HEK293 (cell line): ENCODE results near the gene TLL2.
A peak's percentile ranks its signal among the peaks of the same experiment; 100 is the strongest.

ENCODE experiments used
- CTCF ChIA-PET: fragments of 350-600 bp; formaldehyde crosslinking; extraction: SDS; loops from one replicate; lab custom pipeline; 2021; ENCODE audit warnings: antibody characterized with exemption; lab: Yijun Ruan, JAX
- POLR2A ChIA-PET: fragments of 300-600 bp; formaldehyde crosslinking; extraction: SDS; loops from one replicate; lab custom pipeline; 2020; ENCODE audit warnings: antibody characterized with exemption, inconsistent platforms; lab: Yijun Ruan, JAX
- H3K27ac ChIP-seq: fragments of 200-500 bp; sonication (Bioruptor generic); 2 replicates; pipeline ENCODE4 v1.5.1; 2014; ENCODE audit warnings: low read depth, low read length, control low read depth, inconsistent platforms; ENCODE audit errors: extremely low read depth
- H3K36me3 ChIP-seq, 2 experiments: fragments of 200-500 bp in 1 of 2; sonication (Bioruptor generic) in 1 of 2; 1 replicate in 1 of 2; 2 replicates in 1 of 2; pipeline ENCODE4 v1.5.1; 2014 to 2017; ENCODE audit warnings: inconsistent platforms in 2 of 2, low read length in 2 of 2; ENCODE audit not compliant: control insufficient read depth in 2 of 2, insufficient read depth in 1 of 2
- H3K4me1 ChIP-seq: fragments of 200-500 bp; sonication (Bioruptor generic); 2 replicates; pipeline ENCODE4 v1.5.1; 2014; ENCODE audit warnings: mild to moderate bottlenecking, low read length, inconsistent platforms; ENCODE audit not compliant: control insufficient read depth, insufficient read depth
- H3K4me3 ChIP-seq: 2 replicates; pipeline ENCODE4 v1.5.1; 2011; ENCODE audit warnings: low read depth, mild to moderate bottlenecking, control low read depth, low read length, moderate library complexity
- H3K9me3 ChIP-seq: fragments of 200-500 bp; sonication (Bioruptor generic); 2 replicates; pipeline ENCODE4 v1.5.1; 2014; ENCODE audit warnings: low read depth, low read length, inconsistent platforms; ENCODE audit not compliant: control insufficient read depth, insufficient read depth
- IKZF3 ChIP-seq: fragments of 450-650 bp; IDR thresholded peaks from 2 replicates; pipeline ENCODE4 v1.5.0; 2018; ENCODE audit warnings: missing biosample characterization, mild to moderate bottlenecking, missing genetic modification characterization, moderate library complexity
- RBAK ChIP-seq: fragments of 450-650 bp; formaldehyde crosslinking; IDR thresholded peaks from 2 replicates; pipeline ENCODE4 v1.5.1; 2016; ENCODE audit warnings: missing biosample characterization, missing genetic modification characterization
- SP7 ChIP-seq: fragments of 450-650 bp; formaldehyde crosslinking; IDR thresholded peaks from 2 replicates; pipeline ENCODE4 v1.5.1; 2016; ENCODE audit warnings: missing biosample characterization, missing genetic modification characterization
- ZBTB48 ChIP-seq: fragments of 450-650 bp; formaldehyde crosslinking; IDR thresholded peaks from 2 replicates; pipeline ENCODE4 v1.5.1; 2016; ENCODE audit warnings: missing biosample characterization, missing genetic modification characterization
- ZFHX2 ChIP-seq: fragments of 450-650 bp; formaldehyde crosslinking; conservative IDR thresholded peaks from 2 replicates; pipeline ENCODE4 v1.5.1; 2016; ENCODE audit warnings: missing biosample characterization, missing genetic modification characterization
- ZNF157 ChIP-seq: fragments of 450-650 bp; formaldehyde crosslinking; IDR thresholded peaks from 2 replicates; pipeline ENCODE4 v1.5.1; 2016; ENCODE audit warnings: missing biosample characterization, missing genetic modification characterization
- ZNF654 ChIP-seq: fragments of 450-650 bp; formaldehyde crosslinking; IDR thresholded peaks from 2 replicates; pipeline ENCODE4 v1.5.1; 2016; ENCODE audit warnings: low read depth, missing biosample characterization, missing genetic modification characterization
- ZNF664 ChIP-seq: fragments of 450-650 bp; formaldehyde crosslinking; IDR thresholded peaks from 2 replicates; pipeline ENCODE4 v1.5.1; 2016; ENCODE audit warnings: missing biosample characterization, missing genetic modification characterization
- ZNF670 ChIP-seq: fragments of 450-650 bp; formaldehyde crosslinking; IDR thresholded peaks from 2 replicates; pipeline ENCODE4 v1.5.1; 2016; ENCODE audit warnings: missing biosample characterization, missing genetic modification characterization, low read depth
- ZNF747 ChIP-seq: fragments of 450-650 bp; formaldehyde crosslinking; IDR thresholded peaks from 2 replicates; pipeline ENCODE4 v1.5.1; 2016; ENCODE audit warnings: missing biosample characterization, missing genetic modification characterization
- TF ChIP-seq, protein P1 (sequence below): fragments of 450-650 bp; formaldehyde crosslinking; IDR thresholded peaks from 2 replicates; pipeline ENCODE4 v1.5.1; 2016; ENCODE audit warnings: missing biosample characterization, missing genetic modification characterization
- TF ChIP-seq, protein P2 (sequence below): fragments of 450-650 bp; formaldehyde crosslinking; IDR thresholded peaks from 2 replicates; pipeline ENCODE4 v1.5.1; 2016; ENCODE audit warnings: missing biosample characterization, missing genetic modification characterization
- TF ChIP-seq, protein P3 (sequence below): fragments of 450-650 bp; formaldehyde crosslinking; IDR thresholded peaks from 2 replicates; pipeline ENCODE4 v1.5.1; 2017; ENCODE audit warnings: missing biosample characterization, missing genetic modification characterization
- TF ChIP-seq, protein P4 (sequence below): fragments of 450-650 bp; formaldehyde crosslinking; IDR thresholded peaks from 2 replicates; pipeline ENCODE4 v1.5.1; 2016; ENCODE audit warnings: missing biosample characterization, missing genetic modification characterization

TLL2 gene

DNA sequence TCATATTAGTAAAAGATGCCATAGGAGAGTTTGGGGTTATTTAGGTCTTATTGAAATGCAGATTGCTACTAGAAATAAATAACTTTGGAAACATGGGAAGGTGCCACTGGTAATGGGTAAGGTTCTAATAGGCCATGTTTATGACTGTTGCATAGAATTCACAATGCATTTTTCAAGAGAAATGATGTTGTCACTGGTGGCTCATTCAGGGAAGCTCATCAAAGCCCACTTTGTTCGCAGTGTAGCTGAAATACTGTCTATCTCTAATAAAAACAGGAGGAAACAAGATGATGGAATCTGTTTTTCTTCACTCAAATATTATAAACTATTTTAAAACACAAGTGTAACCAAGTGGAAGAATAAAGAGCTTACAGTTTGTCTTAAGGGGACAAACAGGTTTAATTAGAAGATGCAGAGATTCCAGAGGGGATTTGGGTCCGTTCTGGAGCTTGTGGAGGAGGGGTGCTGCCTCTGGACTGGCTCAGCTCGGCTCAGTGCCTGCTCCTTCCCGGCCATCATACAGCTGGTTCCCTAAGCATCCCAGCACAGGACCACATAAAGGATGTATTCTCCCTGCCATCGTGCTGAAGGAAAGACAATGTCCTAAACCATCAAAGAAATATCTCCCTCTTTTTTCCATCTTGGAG is 175.3 kb downstream of the TLL2 start:
- CTCF ChIA-PET: interaction anchor here (0.6 to 5.9 kb wide), 18 partner anchors 8 to 700 kb away, joined by 3 to 48 read pairs (median 4); no protein-coding TSS in a partner anchor
- Histone ChIP-seq H3K4me1 (no peaks in the 10 kb centered on the region), H3K27ac (no peak overlapping the region)
- TF ChIP-seq, protein P1, sequence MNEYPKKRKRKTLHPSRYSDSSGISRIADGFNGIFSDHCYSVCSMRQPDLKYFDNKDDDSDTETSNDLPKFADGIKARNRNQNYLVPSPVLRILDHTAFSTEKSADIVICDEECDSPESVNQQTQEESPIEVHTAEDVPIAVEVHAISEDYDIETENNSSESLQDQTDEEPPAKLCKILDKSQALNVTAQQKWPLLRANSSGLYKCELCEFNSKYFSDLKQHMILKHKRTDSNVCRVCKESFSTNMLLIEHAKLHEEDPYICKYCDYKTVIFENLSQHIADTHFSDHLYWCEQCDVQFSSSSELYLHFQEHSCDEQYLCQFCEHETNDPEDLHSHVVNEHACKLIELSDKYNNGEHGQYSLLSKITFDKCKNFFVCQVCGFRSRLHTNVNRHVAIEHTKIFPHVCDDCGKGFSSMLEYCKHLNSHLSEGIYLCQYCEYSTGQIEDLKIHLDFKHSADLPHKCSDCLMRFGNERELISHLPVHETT (tag by site-specific recombination): no peak
- no peak for TF ChIP-seq SP7 (tag by site-specific recombination)
- no peak for TF ChIP-seq ZNF664 (tag by site-specific recombination)
- TF ChIP-seq, all 188 proteins: peak for 0
- Histone ChIP-seq H3K4me3 (no peak overlapping the region), H3K9me3 (no peaks in the 10 kb centered on the region), H3K36me3 (no peaks in the 10 kb centered on the region)
- POLR2A ChIA-PET: no interaction called here

DNA sequence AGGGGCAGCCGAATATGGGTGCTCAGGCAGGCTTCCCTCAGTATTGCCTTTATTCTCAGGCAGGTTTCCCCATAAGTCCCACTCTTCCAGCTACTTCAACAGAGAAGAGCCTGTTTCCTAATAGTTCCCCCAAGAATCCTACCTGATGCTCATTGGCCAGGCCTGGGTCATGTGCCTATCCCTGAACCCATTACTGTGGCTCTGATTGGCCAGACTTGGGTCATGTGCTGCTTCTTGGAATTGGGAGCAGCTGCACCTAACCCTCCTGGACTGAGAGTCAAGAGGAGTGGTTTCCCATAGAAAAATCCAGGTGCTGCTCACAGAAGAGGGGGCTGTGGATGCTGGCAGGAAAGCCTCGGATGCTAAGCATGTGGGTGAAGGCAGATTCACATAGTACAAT is 176.6 kb downstream of the TLL2 start:
- Histone ChIP-seq H3K36me3 (no peaks in the 10 kb centered on the region), H3K27ac (no peak overlapping the region), H3K4me3 (no peak overlapping the region)
- CTCF ChIA-PET: interaction anchor here (0.7 to 5.9 kb wide), 9 partner anchors 7 to 320 kb away, joined by 3 to 48 read pairs (median 4); no protein-coding TSS in a partner anchor
- POLR2A ChIA-PET: no interaction called here
- TF ChIP-seq ZNF670 (tag by site-specific recombination) (no peak), ZBTB48 (no peak)
- TF ChIP-seq, protein P2, sequence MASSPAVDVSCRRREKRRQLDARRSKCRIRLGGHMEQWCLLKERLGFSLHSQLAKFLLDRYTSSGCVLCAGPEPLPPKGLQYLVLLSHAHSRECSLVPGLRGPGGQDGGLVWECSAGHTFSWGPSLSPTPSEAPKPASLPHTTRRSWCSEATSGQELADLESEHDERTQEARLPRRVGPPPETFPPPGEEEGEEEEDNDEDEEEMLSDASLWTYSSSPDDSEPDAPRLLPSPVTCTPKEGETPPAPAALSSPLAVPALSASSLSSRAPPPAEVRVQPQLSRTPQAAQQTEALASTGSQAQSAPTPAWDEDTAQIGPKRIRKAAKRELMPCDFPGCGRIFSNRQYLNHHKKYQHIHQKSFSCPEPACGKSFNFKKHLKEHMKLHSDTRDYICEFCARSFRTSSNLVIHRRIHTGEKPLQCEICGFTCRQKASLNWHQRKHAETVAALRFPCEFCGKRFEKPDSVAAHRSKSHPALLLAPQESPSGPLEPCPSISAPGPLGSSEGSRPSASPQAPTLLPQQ (tag by site-specific recombination): no peak
- TF ChIP-seq, all 188 proteins: peak for 0
- H3K9me3 ChIP-seq: no peaks in the 10 kb centered on the region
- H3K4me1 ChIP-seq: no peaks in the 10 kb centered on the region

DNA sequence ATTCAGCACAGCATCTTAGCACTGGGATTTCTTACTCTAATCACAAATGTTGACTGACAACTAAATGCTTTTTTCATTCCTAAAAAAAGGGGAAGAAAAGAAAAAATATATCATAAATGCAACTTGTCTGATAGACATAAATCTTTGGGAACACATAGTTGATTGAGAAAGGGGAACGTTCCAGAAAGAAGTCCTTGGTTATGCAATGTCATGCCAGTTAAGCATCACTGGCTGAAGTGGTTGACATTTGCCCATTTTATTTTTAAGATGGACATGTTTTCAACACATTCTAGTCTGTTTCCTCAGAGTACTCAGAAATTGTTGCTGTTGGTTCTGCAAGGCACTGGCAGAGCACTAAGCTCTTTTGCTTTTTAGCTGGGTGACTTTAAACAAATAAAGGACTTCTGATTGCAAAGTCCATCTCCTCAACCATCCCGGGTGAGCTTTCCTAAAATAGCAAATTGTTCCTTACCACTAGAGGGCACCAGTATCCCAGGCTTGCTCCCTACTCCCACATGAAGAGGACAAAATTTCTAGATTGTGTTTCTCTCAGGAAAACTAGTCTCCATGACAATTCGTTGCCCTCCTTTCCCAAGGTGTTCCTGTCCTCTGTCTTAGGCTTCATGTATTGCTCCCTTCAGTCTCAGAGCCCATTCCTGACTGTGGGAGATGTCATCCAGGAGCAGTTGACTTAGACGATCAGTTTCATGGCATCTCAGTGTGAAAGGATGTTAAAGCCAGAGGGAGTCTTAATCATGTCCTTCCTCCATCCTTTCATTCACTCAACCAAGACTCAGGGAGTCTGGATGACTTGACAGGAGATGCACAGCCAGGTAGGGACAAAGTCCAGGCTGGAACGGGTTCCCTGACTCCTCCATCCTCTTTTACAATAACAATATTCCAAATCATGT is 178.9 kb downstream of the TLL2 start:
- Histone ChIP-seq H3K4me1 (no peaks in the 10 kb centered on the region), H3K27ac (no peak overlapping the region), H3K9me3 (no peaks in the 10 kb centered on the region), H3K4me3 (no peak overlapping the region), H3K36me3 (no peaks in the 10 kb centered on the region)
- TF ChIP-seq ZNF747 (no peak), ZNF157 (tag by site-specific recombination) (no peak), ZFHX2 (peak; percentile 42), ZNF654 (peak; percentile 68), IKZF3 (tag by site-specific recombination) (no peak), RBAK (no peak)
- TF ChIP-seq, protein P3, sequence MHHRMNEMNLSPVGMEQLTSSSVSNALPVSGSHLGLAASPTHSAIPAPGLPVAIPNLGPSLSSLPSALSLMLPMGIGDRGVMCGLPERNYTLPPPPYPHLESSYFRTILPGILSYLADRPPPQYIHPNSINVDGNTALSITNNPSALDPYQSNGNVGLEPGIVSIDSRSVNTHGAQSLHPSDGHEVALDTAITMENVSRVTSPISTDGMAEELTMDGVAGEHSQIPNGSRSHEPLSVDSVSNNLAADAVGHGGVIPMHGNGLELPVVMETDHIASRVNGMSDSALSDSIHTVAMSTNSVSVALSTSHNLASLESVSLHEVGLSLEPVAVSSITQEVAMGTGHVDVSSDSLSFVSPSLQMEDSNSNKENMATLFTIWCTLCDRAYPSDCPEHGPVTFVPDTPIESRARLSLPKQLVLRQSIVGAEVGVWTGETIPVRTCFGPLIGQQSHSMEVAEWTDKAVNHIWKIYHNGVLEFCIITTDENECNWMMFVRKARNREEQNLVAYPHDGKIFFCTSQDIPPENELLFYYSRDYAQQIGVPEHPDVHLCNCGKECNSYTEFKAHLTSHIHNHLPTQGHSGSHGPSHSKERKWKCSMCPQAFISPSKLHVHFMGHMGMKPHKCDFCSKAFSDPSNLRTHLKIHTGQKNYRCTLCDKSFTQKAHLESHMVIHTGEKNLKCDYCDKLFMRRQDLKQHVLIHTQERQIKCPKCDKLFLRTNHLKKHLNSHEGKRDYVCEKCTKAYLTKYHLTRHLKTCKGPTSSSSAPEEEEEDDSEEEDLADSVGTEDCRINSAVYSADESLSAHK (tag by site-specific recombination): no peak
- TF ChIP-seq, protein P4, sequence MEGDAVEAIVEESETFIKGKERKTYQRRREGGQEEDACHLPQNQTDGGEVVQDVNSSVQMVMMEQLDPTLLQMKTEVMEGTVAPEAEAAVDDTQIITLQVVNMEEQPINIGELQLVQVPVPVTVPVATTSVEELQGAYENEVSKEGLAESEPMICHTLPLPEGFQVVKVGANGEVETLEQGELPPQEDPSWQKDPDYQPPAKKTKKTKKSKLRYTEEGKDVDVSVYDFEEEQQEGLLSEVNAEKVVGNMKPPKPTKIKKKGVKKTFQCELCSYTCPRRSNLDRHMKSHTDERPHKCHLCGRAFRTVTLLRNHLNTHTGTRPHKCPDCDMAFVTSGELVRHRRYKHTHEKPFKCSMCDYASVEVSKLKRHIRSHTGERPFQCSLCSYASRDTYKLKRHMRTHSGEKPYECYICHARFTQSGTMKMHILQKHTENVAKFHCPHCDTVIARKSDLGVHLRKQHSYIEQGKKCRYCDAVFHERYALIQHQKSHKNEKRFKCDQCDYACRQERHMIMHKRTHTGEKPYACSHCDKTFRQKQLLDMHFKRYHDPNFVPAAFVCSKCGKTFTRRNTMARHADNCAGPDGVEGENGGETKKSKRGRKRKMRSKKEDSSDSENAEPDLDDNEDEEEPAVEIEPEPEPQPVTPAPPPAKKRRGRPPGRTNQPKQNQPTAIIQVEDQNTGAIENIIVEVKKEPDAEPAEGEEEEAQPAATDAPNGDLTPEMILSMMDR (tag by site-specific recombination): peak; percentile 23; the same call in 1 of the 2 replicates
- POLR2A ChIA-PET: no interaction called here
- CTCF ChIA-PET: interaction anchor here (0.5 to 4.3 kb wide), 28 partner anchors 9 to 1823 kb away, joined by 3 to 29 read pairs (median 4); partner anchors contain the start of gene TCTN3
